Ovary (tissue), 9 donors: ENCODE measurements around the gene CALHM3. TPM values are rescaled to one million over a fixed set of nuclear protein-coding genes. Genes with fewer than 3 reads are reported as not detected.

Experiments
- DNase-seq, 5 donors: peaks; one replicate each; pipeline ENCODE4 v3.0.0-alpha.2; 2019 to 2020
- H3K27ac ChIP-seq, 2 donors: fragments of 200-600 bp; one replicate each; pipeline versions ENCODE4 v1.5.1 to v1.8.0; 2019 to 2022
- H3K27me3 ChIP-seq: fragments of 200-600 bp; one replicate; pipeline ENCODE4 v1.8.0; 2022
- H3K36me3 ChIP-seq: fragments of 200-600 bp; sonication (generic); one replicate; pipeline ENCODE4 v1.5.1; 2019
- H3K4me1 ChIP-seq: one replicate; pipeline ENCODE4 v1.8.1; 2013; ENCODE audit warnings: mild to moderate bottlenecking, moderate library complexity; ENCODE audit not compliant: insufficient read depth
- H3K4me3 ChIP-seq: fragments of 200-600 bp; sonication (generic); one replicate; pipeline ENCODE4 v1.5.1; 2017
- H3K9me3 ChIP-seq, 2 donors: fragments of 200-600 bp in 1 of 2; sonication (generic) in 1 of 2; one replicate each; pipeline versions ENCODE4 v1.5.1 to v1.8.1; 2013 to 2019; ENCODE audit warnings: mild to moderate bottlenecking in 1 of 2, moderate library complexity in 1 of 2
- CTCF ChIP-seq, 3 donors: fragments of 450-650 bp in 2 of 3; fragments of 200-600 bp in 1 of 3; IDR thresholded peaks; one replicate each; pipeline versions ENCODE4 v1.5.1 to v1.8.0; 2016 to 2022; ENCODE audit warnings: antibody characterized with exemption in 3 of 3, mild to moderate bottlenecking in 1 of 3
- EP300 ChIP-seq: sonication (generic); formaldehyde crosslinking; IDR thresholded peaks from one replicate; pipeline ENCODE4 v1.6.1; 2017; ENCODE audit warnings: antibody characterized with exemption
- POLR2A ChIP-seq: fragments of 450-650 bp; IDR thresholded peaks from one replicate; pipeline ENCODE4 v1.6.1; 2017; ENCODE audit warnings: antibody characterized with exemption, mild to moderate bottlenecking, moderate library complexity
- WGBS, 3 donors: extraction: QIAGEN DNeasy Blood & Tissue Kit in 1 of 3; methylation state at CpG; one replicate each; pipeline versions ENCODE4 v1.1.5 to v1.1.7; 2013 to 2017; 5-methylcytosine and 5-hydroxymethylcytosine counted together
- intact Hi-C, 4 donors: fragments of 100-400 bp; cut with DNase I; formaldehyde crosslinking; loops; one replicate each; pipeline versions ENCODE4 v1.11.0 to v1.15.1; 2022 to 2023
- polyA plus RNA-seq, 2 donors: library from polyadenylated mRNA; stranded (reverse); fragments of 200-250 nt in 1 of 2; fragments of 350-450 nt in 1 of 2; fragmentation: Illumina TruSeq in 1 of 2; extraction: RNeasy Lipid Tissue Mini Kit (QIAGEN cat#74804) in 1 of 2; gene quantifications; one replicate each; pipeline ENCODE4 v1.2.3, GENCODE V29; 2013 to 2014
- total RNA-seq, 7 donors: library from RNA; depleted of rRNA in 2 of 7; stranded (reverse); fragments of >200 nt in 2 of 7; fragmentation: NEBNext Ultra II Directional in 3 of 7; extraction: Animal tissue kit (Norgen Biotek cat#: 25700) in 3 of 7; gene quantifications; one replicate each; pipeline versions ENCODE4 v1.1.0 to v1.2.4, GENCODE V29; 2016 to 2023
- donor health status: DM: no; HTN: no; CAD: no; lungs with moderate emphysema.
- donor health status: DM: no; HTN: no; CAD: no.
- donor health status: Bipolar disorder and iron deficiency.
- donor health status: DM: yes; HTN: yes; CAD: no.
- donor health status: DM: no; HTN: no; CAD: no.
- donor health status: DM: yes; HTN: yes; CAD: no.

CALHM3 gene
- total and polyA plus RNA-seq, 9 donors, result not detected

GRCh38 chr10:103452506-103453230 lies 26.4 kb downstream of the CALHM3 start:
- Histone ChIP-seq H3K4me1 (peaks cover 25% of the 10 kb centered on the region), H3K4me3 (peak overlapping the region; percentile 69), H3K27ac (peak overlapping the region; percentile 93 to 97), H3K36me3 (no peaks in the 10 kb centered on the region), H3K27me3 (no peaks in the 10 kb centered on the region), H3K9me3 (no peaks in the 10 kb centered on the region)
- TF ChIP-seq CTCF (IDR thresholded peaks at IDR 0.05), result no peak
- no peak for TF ChIP-seq POLR2A
- no peak for TF ChIP-seq EP300
- intact Hi-C loops, result no loop called here
- WGBS, 3 donors, result 18 to 23% (median 22%) methylated on average over 26 to 27 of the region's 27 CpGs
- DNase-seq, result no peak

- TF ChIP-seq POLR2A (peak; percentile 48), EP300 (no peak), CTCF (IDR thresholded peaks at IDR 0.05) (no peak)
- Histone ChIP-seq H3K27me3 (no peaks in the 10 kb centered on the region), H3K9me3 (no peaks in the 10 kb centered on the region), H3K4me1 (peaks cover 30% of the 10 kb centered on the region), H3K4me3 (peak within 1 kb of the TSS; percentile 69), H3K36me3 (no peaks in the 10 kb centered on the region), H3K27ac (peak within 1 kb of the TSS; percentile 93 to 97)
- 0 to 11% (median 0%) methylated on average over 29 to 32 of the region's 32 CpGs for WGBS, 3 donors
- intact Hi-C loops, result no loop called here
- peak; percentile 73 to 81 (median 76) for DNase-seq
Observed at GRCh38 chr10:103451831-103452505, 27.1 kb downstream of the CALHM3 start, which contains the start of gene CALHM2. CALHM2 (minus strand) TSS chr10:103452370; CDS start chr10:103449941, 2,429 bp downstream.

GRCh38 chr10:103451091-103451813 lies 27.8 kb downstream of the CALHM3 start:
- peaks cover 33% of the 10 kb centered on the region for H3K4me1 ChIP-seq
- no peaks in the 10 kb centered on the region for H3K27me3 ChIP-seq
- H3K27ac ChIP-seq, result peak overlapping the region; percentile 93 to 97
- no peaks in the 10 kb centered on the region for H3K9me3 ChIP-seq
- no peaks in the 10 kb centered on the region for H3K36me3 ChIP-seq
- intact Hi-C loops, result no loop called here
- WGBS, 3 donors, result 0 to 1% (median 0%) methylated on average over 14 of the region's 14 CpGs
- DNase-seq, result peak; percentile 68 to 81 (median 75)
- H3K4me3 ChIP-seq, result peak overlapping the region; percentile 69
- TF ChIP-seq POLR2A, result peak; percentile 25
- TF ChIP-seq EP300, result no peak

- peak overlapping the region; percentile 69 for H3K4me3 ChIP-seq
- H3K27me3 ChIP-seq, result no peaks in the 10 kb centered on the region
- TF ChIP-seq EP300, result no peak
- no peak for TF ChIP-seq POLR2A
- no peak for TF ChIP-seq CTCF (IDR thresholded peaks at IDR 0.05)
- intact Hi-C loops, result no loop called here
- no peaks in the 10 kb centered on the region for H3K9me3 ChIP-seq
- 68 to 73% (median 72%) methylated on average over 12 of the region's 12 CpGs for WGBS, 3 donors
- no peak for DNase-seq
- H3K27ac ChIP-seq, result peak overlapping the region; percentile 93 to 97
- H3K4me1 ChIP-seq, result peaks cover 40% of the 10 kb centered on the region
- H3K36me3 ChIP-seq, result no peaks in the 10 kb centered on the region
Observed at GRCh38 chr10:103450201-103450695, 28.8 kb downstream of the CALHM3 start.
